Transverse colon (tissue), 4 donors: ENCODE results near the gene RIMBP2. TPM values are rescaled to one million over a fixed set of nuclear protein-coding genes. Genes with fewer than 3 reads are reported as not detected.

Experiments used
- DNase-seq: peaks from one replicate; pipeline ENCODE4 v3.0.0-alpha.2; 2019
- H3K27ac ChIP-seq, 4 donors: fragments of 200-600 bp; sonication (generic); 2 replicates each; pipeline ENCODE4 v1.5.1; 2016 to 2018; ENCODE audit warnings: inconsistent platforms in 4 of 4
- H3K27me3 ChIP-seq: fragments of 200-600 bp; sonication (generic); 2 replicates; pipeline ENCODE4 v1.5.1; 2017; ENCODE audit warnings: inconsistent platforms
- H3K36me3 ChIP-seq, 4 donors: fragments of 200-600 bp; sonication (generic); 2 replicates each; pipeline ENCODE4 v1.5.1; 2017 to 2019; ENCODE audit warnings: inconsistent platforms in 4 of 4
- H3K4me1 ChIP-seq, 4 donors: fragments of 200-600 bp; sonication (generic); 2 replicates each; pipeline ENCODE4 v1.5.1; 2017 to 2020; ENCODE audit warnings: inconsistent platforms in 4 of 4
- H3K4me3 ChIP-seq, 4 donors: fragments of 200-600 bp; sonication (generic); 1 replicate in 1 of 4; 2 replicates in 3 of 4; pipeline versions ENCODE4 v1.5.1 to v1.6.1; 2017 to 2019; ENCODE audit warnings: inconsistent platforms in 4 of 4
- H3K9me3 ChIP-seq, 2 donors: fragments of 200-600 bp; sonication (generic); 2 replicates each; pipeline ENCODE4 v1.5.1; 2017 to 2019; ENCODE audit warnings: inconsistent platforms in 2 of 2
- CTCF ChIP-seq, 5 experiments: fragments of 200-600 bp in 3 of 5; fragments of 450-650 bp in 2 of 5; sonication (generic) in 3 of 5; IDR thresholded peaks; 1 replicate in 2 of 5; 2 replicates in 3 of 5; pipeline ENCODE4 v1.5.1; 2016 to 2017; ENCODE audit warnings: antibody characterized with exemption in 5 of 5, inconsistent platforms in 3 of 5, mild to moderate bottlenecking in 2 of 5, moderate library complexity in 1 of 5
- EP300 ChIP-seq: sonication (generic); formaldehyde crosslinking; IDR thresholded peaks from one replicate; pipeline ENCODE4 v1.6.1; 2017; ENCODE audit warnings: antibody characterized with exemption, low read depth
- POLR2A ChIP-seq: fragments of 450-650 bp; IDR thresholded peaks from one replicate; pipeline ENCODE4 v1.6.1; 2016; ENCODE audit warnings: antibody characterized with exemption, mild to moderate bottlenecking, moderate library complexity
- POLR2AphosphoS5 ChIP-seq, 3 donors: sonication (generic); formaldehyde crosslinking; IDR thresholded peaks; one replicate each; pipeline ENCODE4 v1.6.1; 2016; ENCODE audit warnings: antibody characterized with exemption in 3 of 3
- WGBS, 2 donors: methylation state at CpG; one replicate each; pipeline ENCODE4 v1.1.5; 2018; ENCODE audit warnings: low coverage in 1 of 2; 5-methylcytosine and 5-hydroxymethylcytosine counted together
- in situ Hi-C, 4 donors: fragments of 200-750 bp; cut with MboI; loops; one replicate each; pipeline versions ENCODE4 v1.15.0 to v1.15.1; 2017; ENCODE audit warnings: low sequenced_read_pairs in 3 of 4, low pct_ligation_motif_present in 1 of 4, low pct_unique_long_range_greater_than_20kb in 1 of 4
- intact Hi-C: fragments of 100-400 bp; cut with DNase I; formaldehyde crosslinking; loops from one replicate; pipeline ENCODE4 v1.15.1; 2023; ENCODE audit warnings: low total_unique reads
- total RNA-seq, 4 donors: library from RNA; depleted of rRNA; stranded (reverse); fragments of >200 nt; gene quantifications; one replicate each; pipeline ENCODE4 v1.1.0, GENCODE V29; 2016

Gene RIMBP2
- total RNA-seq, 4 donors from 2014 or later = 2.9 to 17.3 (median 4.3) TPM

- Histone ChIP-seq H3K9me3 (no peaks in the 10 kb centered on the region), H3K4me1 (no peaks in the 10 kb centered on the region), H3K27ac (no peak overlapping the region), H3K4me3 (no peak overlapping the region), H3K27me3 (no peaks in the 10 kb centered on the region), H3K36me3 (no peaks in the 10 kb centered on the region)
- in situ Hi-C loops (no loop called here), intact Hi-C loops (no loop called here)
- TF ChIP-seq POLR2A = no peak
- TF ChIP-seq CTCF (IDR thresholded peaks at IDR 0.05) = no peak
- no peak for TF ChIP-seq POLR2AphosphoS5 (IDR thresholded peaks at IDR 0.05)
- no peak for TF ChIP-seq EP300
- 80% methylated on average over 7 of the region's 7 CpGs; no CpG with 5 or more reads in 1 of the 2 donors for WGBS, 2 donors
- no peak for DNase-seq
Observed at GRCh38 chr12:130461447-130461815, 254.7 kb downstream of the RIMBP2 start.

- Histone ChIP-seq H3K36me3 (no peaks in the 10 kb centered on the region), H3K4me3 (no peak overlapping the region), H3K27me3 (no peaks in the 10 kb centered on the region), H3K9me3 (no peaks in the 10 kb centered on the region), H3K4me1 (no peaks in the 10 kb centered on the region), H3K27ac (no peak overlapping the region)
- in situ Hi-C loops = no loop called here
- TF ChIP-seq CTCF (IDR thresholded peaks at IDR 0.05) = no peak
- no peak for TF ChIP-seq EP300
- TF ChIP-seq POLR2A = no peak
- TF ChIP-seq POLR2AphosphoS5 (IDR thresholded peaks at IDR 0.05) = no peak
- DNase-seq = no peak
- WGBS, 2 donors = 81 to 95% methylated on average over 4 to 28 of the region's 28 CpGs
- intact Hi-C loops = no loop called here
Observed at GRCh38 chr12:130460611-130461446, 255.3 kb downstream of the RIMBP2 start.

- in situ Hi-C loops (no loop called here), intact Hi-C loops (no loop called here)
- no peak overlapping the region for H3K4me3 ChIP-seq
- H3K36me3 ChIP-seq = no peaks in the 10 kb centered on the region
- no peaks in the 10 kb centered on the region for H3K4me1 ChIP-seq
- H3K27me3 ChIP-seq = no peaks in the 10 kb centered on the region
- TF ChIP-seq CTCF (IDR thresholded peaks at IDR 0.05) (no peak), EP300 (no peak), POLR2AphosphoS5 (IDR thresholded peaks at IDR 0.05) (no peak), POLR2A (no peak)
- no peak overlapping the region for H3K27ac ChIP-seq
- no peaks in the 10 kb centered on the region for H3K9me3 ChIP-seq
- DNase-seq = no peak
- WGBS, 2 donors = 77% methylated on average over 11 of the region's 11 CpGs; no CpG with 5 or more reads in 1 of the 2 donors
Observed at GRCh38 chr12:130459916-130460315, 256.2 kb downstream of the RIMBP2 start.

GRCh38 chr12:130458341-130458740 lies 257.8 kb downstream of the RIMBP2 start:
- DNase-seq = no peak
- TF ChIP-seq POLR2AphosphoS5 (IDR thresholded peaks at IDR 0.05) (no peak), POLR2A (no peak), EP300 (no peak), CTCF (IDR thresholded peaks at IDR 0.05) (no peak)
- WGBS, 2 donors = 75% methylated on average over 11 of the region's 12 CpGs; no CpG with 5 or more reads in 1 of the 2 donors
- Histone ChIP-seq H3K27me3 (no peaks in the 10 kb centered on the region), H3K4me3 (no peak overlapping the region), H3K4me1 (no peaks in the 10 kb centered on the region), H3K36me3 (no peaks in the 10 kb centered on the region), H3K9me3 (no peaks in the 10 kb centered on the region), H3K27ac (no peak overlapping the region)
- in situ Hi-C loops = no loop called here
- intact Hi-C loops = no loop called here
